GM23338 (cell line): ENCODE measurements around the gene GUCY1A2. TPM values are rescaled to one million over a fixed set of nuclear protein-coding genes. Genes with fewer than 3 reads are reported as not detected.

Experiments
- ATAC-seq: fragments of 200-7000 bp; cut with Tn5 transposase; 3 replicates; pipeline ENCODE4 v1.9.1; 2020
- DNase-seq: peaks from one replicate; pipeline ENCODE4 v3.0.0-alpha.2; 2015; ENCODE audit warnings: low spot score
- H2AFZ ChIP-seq: fragments of 200-600 bp; sonication (generic); 2 replicates; pipeline ENCODE4 v1.8.0; 2016; ENCODE audit warnings: antibody characterized with exemption, mild to moderate bottlenecking, moderate library complexity
- H3F3A ChIP-seq: fragments of 200-600 bp; sonication (generic); replicated peaks from 2 replicates; pipeline ENCODE4 v1.8.0; 2017; ENCODE audit warnings: antibody characterized with exemption, mixed run types, low read depth
- H3K27ac ChIP-seq: fragments of 200-600 bp; sonication (generic); 2 replicates; pipeline ENCODE4 v1.6.1; 2016; ENCODE audit warnings: low read depth
- H3K27me3 ChIP-seq: fragments of 200-600 bp; sonication (generic); 2 replicates; pipeline ENCODE4 v1.8.0; 2016; ENCODE audit warnings: mild to moderate bottlenecking, mixed run types, moderate library complexity; ENCODE audit not compliant: insufficient read depth
- H3K36me3 ChIP-seq: fragments of 200-600 bp; sonication (generic); 2 replicates; pipeline ENCODE4 v1.8.0; 2016; ENCODE audit warnings: mild to moderate bottlenecking; ENCODE audit not compliant: insufficient read depth
- H3K4me1 ChIP-seq: fragments of 200-600 bp; sonication (generic); 2 replicates; pipeline ENCODE4 v1.8.0; 2016; ENCODE audit warnings: mild to moderate bottlenecking, moderate library complexity; ENCODE audit not compliant: insufficient read depth
- H3K4me2 ChIP-seq: fragments of 200-600 bp; sonication (generic); 2 replicates; pipeline ENCODE4 v1.7.1; 2017; ENCODE audit warnings: mixed run types
- H3K4me3 ChIP-seq: fragments of 200-600 bp; sonication (generic); 2 replicates; pipeline ENCODE4 v1.6.1; 2016; ENCODE audit warnings: mixed run types
- H3K79me2 ChIP-seq: fragments of 200-600 bp; sonication (generic); replicated peaks from 2 replicates; pipeline ENCODE4 v1.8.0; 2017; ENCODE audit warnings: mild to moderate bottlenecking; ENCODE audit not compliant: insufficient read depth
- H3K9me2 ChIP-seq: fragments of 200-600 bp; sonication (generic); 2 replicates; pipeline ENCODE4 v1.8.0; 2017; ENCODE audit not compliant: insufficient read depth
- H4K20me1 ChIP-seq: fragments of 200-600 bp; sonication (generic); replicated peaks from 2 replicates; pipeline ENCODE4 v1.8.0; 2017; ENCODE audit warnings: mild to moderate bottlenecking; ENCODE audit not compliant: insufficient read depth
- H3K27ac Mint-ChIP-seq: 2 replicates; pipeline ENCODE4 v1.8.0; 2020; ENCODE audit warnings: inconsistent platforms, mild to moderate bottlenecking, moderate library complexity, mixed read lengths
- H3K27me3 Mint-ChIP-seq: 3 replicates; pipeline ENCODE4 v1.8.0; 2022; ENCODE audit warnings: low read depth, mild to moderate bottlenecking, moderate library complexity, mixed read lengths, inconsistent platforms; ENCODE audit not compliant: insufficient read depth, poor library complexity
- H3K36me3 Mint-ChIP-seq: 3 replicates; pipeline ENCODE4 v1.8.0; 2021; ENCODE audit warnings: low read depth, mild to moderate bottlenecking, inconsistent platforms, moderate library complexity, mixed read lengths
- H3K4me1 Mint-ChIP-seq: 3 replicates; pipeline ENCODE4 v1.8.0; 2020; ENCODE audit warnings: mild to moderate bottlenecking, inconsistent platforms, mixed read lengths
- H3K4me3 Mint-ChIP-seq: 3 replicates; pipeline ENCODE4 v1.8.0; 2021; ENCODE audit warnings: moderate library complexity, mild to moderate bottlenecking, inconsistent platforms, mixed read lengths
- H3K9me3 Mint-ChIP-seq: 3 replicates; pipeline ENCODE4 v1.8.0; 2020; ENCODE audit warnings: moderate library complexity, mild to moderate bottlenecking, inconsistent platforms, mixed read lengths
- CREB1 ChIP-seq: fragments of 250-450 bp; sonication (Bioruptor Pico); IDR thresholded peaks from 2 replicates; pipeline ENCODE4 v1.5.0; 2020; ENCODE audit warnings: low read depth, mild to moderate bottlenecking, moderate library complexity
- EZH2 ChIP-seq: fragments of 200-600 bp; sonication (generic); IDR thresholded peaks from one replicate; pipeline ENCODE4 v1.8.0; 2017; ENCODE audit warnings: antibody characterized with exemption, mild to moderate bottlenecking, low read depth; ENCODE audit not compliant: unreplicated experiment
- EZH2phosphoT487 ChIP-seq: fragments of 200-600 bp; sonication (generic); IDR thresholded peaks from one replicate; pipeline ENCODE4 v1.8.1; 2018; ENCODE audit warnings: antibody characterized with exemption; ENCODE audit not compliant: unreplicated experiment
- NANOG ChIP-seq: IDR thresholded peaks from 2 replicates; pipeline ENCODE4 v1.6.1; 2016; ENCODE audit warnings: antibody characterized with exemption, borderline replicate concordance
- POLR2AphosphoS5 ChIP-seq: IDR thresholded peaks from 2 replicates; pipeline ENCODE4 v1.6.1; 2016; ENCODE audit warnings: antibody characterized with exemption, low read depth
- STAT1 ChIP-seq: IDR thresholded peaks from one replicate; pipeline ENCODE4 v1.6.1; 2016; ENCODE audit warnings: antibody characterized with exemption; ENCODE audit not compliant: unreplicated experiment
- ZNF331 ChIP-seq: fragments of 250-450 bp; sonication (Bioruptor Pico); IDR thresholded peaks from 2 replicates; pipeline ENCODE4 v1.5.0; 2020; ENCODE audit warnings: low read depth, mild to moderate bottlenecking, moderate library complexity
- polyA plus RNA-seq: library from polyadenylated mRNA; unstranded; fragments of >200 nt; fragmentation: Nextera tagmentation; extraction: Ambion mirVana; gene quantifications from 2 replicates; pipeline ENCODE4 v1.2.1, GENCODE V29; 2016
- total RNA-seq: library from RNA; depleted of rRNA; stranded (reverse); fragments of >200 nt; shearing (Covaris generic); gene quantifications from 2 replicates; pipeline ENCODE4 v1.2.3, GENCODE V29; 2014
- TF ChIP-seq, protein P1 (sequence below): IDR thresholded peaks from 2 replicates; pipeline ENCODE4 v1.6.1; 2016; ENCODE audit warnings: antibody characterized with exemption
- TF ChIP-seq, protein P2 (sequence below): fragments of 250-450 bp; sonication (Bioruptor Pico); IDR thresholded peaks from 2 replicates; pipeline ENCODE4 v1.5.0; 2020; ENCODE audit warnings: mild to moderate bottlenecking, moderate library complexity

GUCY1A2 gene
- total and polyA plus RNA-seq, 2 experiments from 2014 or later, result 0.36 to 1.4 TPM

DNA sequence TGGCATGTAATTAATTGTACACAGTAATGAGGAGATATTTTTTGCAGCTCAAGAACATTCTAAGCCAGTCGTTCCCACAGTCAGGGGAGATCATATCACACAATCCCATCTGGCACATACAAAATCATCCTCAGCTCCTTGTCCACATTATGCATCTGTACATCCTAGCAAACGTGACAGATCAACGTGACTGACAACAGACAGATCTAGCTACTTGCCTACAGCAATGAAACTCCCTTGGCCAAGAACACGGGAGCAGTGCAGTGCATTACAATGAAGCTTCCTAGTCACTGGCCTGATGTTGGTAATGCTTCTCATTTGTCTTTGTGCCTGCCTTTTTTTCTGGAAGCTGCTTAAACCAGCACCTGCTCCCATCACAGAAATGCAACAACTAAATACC is 24.5 kb upstream of the GUCY1A2 start (continued):
- TF ChIP-seq, protein P1, sequence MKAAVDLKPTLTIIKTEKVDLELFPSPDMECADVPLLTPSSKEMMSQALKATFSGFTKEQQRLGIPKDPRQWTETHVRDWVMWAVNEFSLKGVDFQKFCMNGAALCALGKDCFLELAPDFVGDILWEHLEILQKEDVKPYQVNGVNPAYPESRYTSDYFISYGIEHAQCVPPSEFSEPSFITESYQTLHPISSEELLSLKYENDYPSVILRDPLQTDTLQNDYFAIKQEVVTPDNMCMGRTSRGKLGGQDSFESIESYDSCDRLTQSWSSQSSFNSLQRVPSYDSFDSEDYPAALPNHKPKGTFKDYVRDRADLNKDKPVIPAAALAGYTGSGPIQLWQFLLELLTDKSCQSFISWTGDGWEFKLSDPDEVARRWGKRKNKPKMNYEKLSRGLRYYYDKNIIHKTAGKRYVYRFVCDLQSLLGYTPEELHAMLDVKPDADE, result no peak

DNA sequence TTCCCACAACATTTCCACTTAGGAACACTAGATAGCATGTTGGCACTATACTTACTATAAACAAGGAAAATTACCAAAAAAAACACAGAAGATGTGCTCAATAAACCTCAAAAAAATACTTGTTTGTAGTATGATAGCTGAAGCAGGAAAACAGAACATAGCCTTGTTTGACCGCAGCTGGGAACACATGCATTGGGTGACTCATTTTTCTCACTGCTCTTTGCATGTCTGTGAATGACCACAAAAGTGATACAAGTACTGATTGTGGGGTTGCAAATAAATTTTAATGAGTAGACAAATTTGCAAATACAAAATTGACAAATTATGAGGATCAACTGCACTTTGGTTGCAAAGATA is 22.8 kb upstream of the GUCY1A2 start:
- H3K27ac ChIP-seq, result no peak overlapping the region
- no peaks in the 10 kb centered on the region for H3K27me3 Mint-ChIP-seq

More for the DNA sequence above, 22.8 kb upstream of the GUCY1A2 start:
- no peak for ATAC-seq
- no peaks in the 10 kb centered on the region for H4K20me1 ChIP-seq
- Mint-ChIP-seq H3K4me3 (no peak overlapping the region), H3K27ac (no peak overlapping the region), H3K4me1 (no peaks in the 10 kb centered on the region), H3K9me3 (peaks cover 10% of the 10 kb centered on the region), H3K36me3 (peaks cover 5% of the 10 kb centered on the region; the same call in 1 of the 3 replicates)
- DNase-seq, result no peak
- H2AFZ ChIP-seq, result no peak overlapping the region
- TF ChIP-seq, protein P1, result no peak
- TF ChIP-seq EZH2, result no peak
- TF ChIP-seq STAT1, result no peak
- TF ChIP-seq NANOG, result no peak
- TF ChIP-seq EZH2phosphoT487, result no peak
- no peak for TF ChIP-seq CREB1
- no peak for TF ChIP-seq ZNF331 (CRISPR knock-in tag)
- TF ChIP-seq POLR2AphosphoS5, result no peak
- TF ChIP-seq, protein P2, sequence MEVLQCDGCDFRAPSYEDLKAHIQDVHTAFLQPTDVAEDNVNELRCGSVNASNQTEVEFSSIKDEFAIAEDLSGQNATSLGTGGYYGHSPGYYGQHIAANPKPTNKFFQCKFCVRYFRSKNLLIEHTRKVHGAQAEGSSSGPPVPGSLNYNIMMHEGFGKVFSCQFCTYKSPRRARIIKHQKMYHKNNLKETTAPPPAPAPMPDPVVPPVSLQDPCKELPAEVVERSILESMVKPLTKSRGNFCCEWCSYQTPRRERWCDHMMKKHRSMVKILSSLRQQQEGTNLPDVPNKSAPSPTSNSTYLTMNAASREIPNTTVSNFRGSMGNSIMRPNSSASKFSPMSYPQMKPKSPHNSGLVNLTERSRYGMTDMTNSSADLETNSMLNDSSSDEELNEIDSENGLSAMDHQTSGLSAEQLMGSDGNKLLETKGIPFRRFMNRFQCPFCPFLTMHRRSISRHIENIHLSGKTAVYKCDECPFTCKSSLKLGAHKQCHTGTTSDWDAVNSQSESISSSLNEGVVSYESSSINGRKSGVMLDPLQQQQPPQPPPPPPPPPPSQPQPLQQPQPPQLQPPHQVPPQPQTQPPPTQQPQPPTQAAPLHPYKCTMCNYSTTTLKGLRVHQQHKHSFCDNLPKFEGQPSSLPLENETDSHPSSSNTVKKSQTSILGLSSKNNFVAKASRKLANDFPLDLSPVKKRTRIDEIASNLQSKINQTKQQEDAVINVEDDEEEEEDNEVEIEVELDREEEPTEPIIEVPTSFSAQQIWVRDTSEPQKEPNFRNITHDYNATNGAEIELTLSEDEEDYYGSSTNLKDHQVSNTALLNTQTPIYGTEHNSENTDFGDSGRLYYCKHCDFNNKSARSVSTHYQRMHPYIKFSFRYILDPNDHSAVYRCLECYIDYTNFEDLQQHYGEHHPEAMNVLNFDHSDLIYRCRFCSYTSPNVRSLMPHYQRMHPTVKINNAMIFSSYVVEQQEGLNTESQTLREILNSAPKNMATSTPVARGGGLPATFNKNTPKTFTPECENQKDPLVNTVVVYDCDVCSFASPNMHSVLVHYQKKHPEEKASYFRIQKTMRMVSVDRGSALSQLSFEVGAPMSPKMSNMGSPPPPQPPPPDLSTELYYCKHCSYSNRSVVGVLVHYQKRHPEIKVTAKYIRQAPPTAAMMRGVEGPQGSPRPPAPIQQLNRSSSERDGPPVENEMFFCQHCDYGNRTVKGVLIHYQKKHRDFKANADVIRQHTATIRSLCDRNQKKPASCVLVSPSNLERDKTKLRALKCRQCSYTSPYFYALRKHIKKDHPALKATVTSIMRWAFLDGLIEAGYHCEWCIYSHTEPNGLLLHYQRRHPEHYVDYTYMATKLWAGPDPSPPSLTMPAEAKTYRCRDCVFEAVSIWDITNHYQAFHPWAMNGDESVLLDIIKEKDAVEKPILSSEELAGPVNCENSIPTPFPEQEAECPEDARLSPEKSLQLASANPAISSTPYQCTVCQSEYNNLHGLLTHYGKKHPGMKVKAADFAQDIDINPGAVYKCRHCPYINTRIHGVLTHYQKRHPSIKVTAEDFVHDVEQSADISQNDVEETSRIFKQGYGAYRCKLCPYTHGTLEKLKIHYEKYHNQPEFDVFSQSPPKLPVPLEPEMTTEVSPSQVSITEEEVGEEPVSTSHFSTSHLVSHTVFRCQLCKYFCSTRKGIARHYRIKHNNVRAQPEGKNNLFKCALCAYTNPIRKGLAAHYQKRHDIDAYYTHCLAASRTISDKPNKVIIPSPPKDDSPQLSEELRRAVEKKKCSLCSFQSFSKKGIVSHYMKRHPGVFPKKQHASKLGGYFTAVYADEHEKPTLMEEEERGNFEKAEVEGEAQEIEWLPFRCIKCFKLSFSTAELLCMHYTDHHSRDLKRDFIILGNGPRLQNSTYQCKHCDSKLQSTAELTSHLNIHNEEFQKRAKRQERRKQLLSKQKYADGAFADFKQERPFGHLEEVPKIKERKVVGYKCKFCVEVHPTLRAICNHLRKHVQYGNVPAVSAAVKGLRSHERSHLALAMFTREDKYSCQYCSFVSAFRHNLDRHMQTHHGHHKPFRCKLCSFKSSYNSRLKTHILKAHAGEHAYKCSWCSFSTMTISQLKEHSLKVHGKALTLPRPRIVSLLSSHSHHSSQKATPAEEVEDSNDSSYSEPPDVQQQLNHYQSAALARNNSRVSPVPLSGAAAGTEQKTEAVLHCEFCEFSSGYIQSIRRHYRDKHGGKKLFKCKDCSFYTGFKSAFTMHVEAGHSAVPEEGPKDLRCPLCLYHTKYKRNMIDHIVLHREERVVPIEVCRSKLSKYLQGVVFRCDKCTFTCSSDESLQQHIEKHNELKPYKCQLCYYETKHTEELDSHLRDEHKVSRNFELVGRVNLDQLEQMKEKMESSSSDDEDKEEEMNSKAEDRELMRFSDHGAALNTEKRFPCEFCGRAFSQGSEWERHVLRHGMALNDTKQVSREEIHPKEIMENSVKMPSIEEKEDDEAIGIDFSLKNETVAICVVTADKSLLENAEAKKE (CRISPR knock-in tag), result no peak
- no peaks in the 10 kb centered on the region for H3K4me1 ChIP-seq
- H3K36me3 ChIP-seq, result no peaks in the 10 kb centered on the region
- H3F3A ChIP-seq, result no peaks in the 10 kb centered on the region
- H3K79me2 ChIP-seq, result no peaks in the 10 kb centered on the region
- no peak overlapping the region for H3K4me2 ChIP-seq
- no peaks in the 10 kb centered on the region for H3K27me3 ChIP-seq
- H3K4me3 ChIP-seq, result no peak overlapping the region
- no peaks in the 10 kb centered on the region for H3K9me2 ChIP-seq
